Smooth muscle cell (in vitro differentiated cells): ENCODE results near the gene MARCO. TPM values are rescaled to one million over a fixed set of nuclear protein-coding genes. Genes with fewer than 3 reads are reported as not detected.

ENCODE experiments used
- DNase-seq: peaks from one replicate; lab custom pipeline; 2025; ENCODE audit not compliant: unreplicated experiment; lab: John Stamatoyannopoulos, UW
- H2AFZ ChIP-seq: fragments of 200-600 bp; sonication (generic); 2 replicates; pipeline ENCODE4 v1.6.0; 2016; ENCODE audit warnings: antibody characterized with exemption, low read depth, mild to moderate bottlenecking
- H3F3A ChIP-seq: fragments of 200-600 bp; sonication (generic); 2 replicates; pipeline ENCODE4 v1.6.0; 2017; ENCODE audit warnings: antibody characterized with exemption, low read depth
- H3K27ac ChIP-seq: fragments of 200-600 bp; sonication (generic); 2 replicates; pipeline ENCODE4 v1.5.1; 2016; ENCODE audit warnings: low read depth, mild to moderate bottlenecking
- H3K27me3 ChIP-seq: fragments of 200-600 bp; sonication (generic); 2 replicates; pipeline ENCODE4 v1.6.1; 2016; ENCODE audit warnings: low read depth, mild to moderate bottlenecking
- H3K36me3 ChIP-seq: fragments of 200-600 bp; sonication (generic); 2 replicates; pipeline ENCODE4 v1.5.1; 2016; ENCODE audit warnings: low read depth
- H3K4me1 ChIP-seq: fragments of 200-600 bp; sonication (generic); 2 replicates; pipeline ENCODE4 v1.5.1; 2016; ENCODE audit warnings: low read depth
- H3K4me2 ChIP-seq: fragments of 200-600 bp; sonication (generic); 2 replicates; pipeline ENCODE4 v1.6.0; 2016; ENCODE audit warnings: mild to moderate bottlenecking
- H3K4me3 ChIP-seq: fragments of 200-600 bp; sonication (generic); 2 replicates; pipeline ENCODE4 v1.5.1; 2016; ENCODE audit warnings: mild to moderate bottlenecking
- H3K79me2 ChIP-seq: fragments of 200-600 bp; sonication (generic); 2 replicates; pipeline ENCODE4 v1.6.0; 2016; ENCODE audit warnings: low read depth, mild to moderate bottlenecking
- H3K9ac ChIP-seq: fragments of 200-600 bp; sonication (generic); 2 replicates; pipeline ENCODE4 v1.6.0; 2016; ENCODE audit warnings: low read depth
- H3K9me3 ChIP-seq: fragments of 200-600 bp; sonication (generic); replicated peaks from 2 replicates; pipeline ENCODE4 v1.5.1; 2016; ENCODE audit warnings: low read depth
- H4K20me1 ChIP-seq: fragments of 200-600 bp; sonication (generic); 2 replicates; pipeline ENCODE4 v1.6.0; 2016; ENCODE audit warnings: low read depth
- WGBS: methylation state at CpG from one replicate; pipeline ENCODE4 v1.1.7; 2016; ENCODE audit warnings: low lambda C conversion rate; 5-methylcytosine and 5-hydroxymethylcytosine counted together
- polyA plus RNA-seq: library from polyadenylated mRNA; unstranded; fragments of >200 nt; fragmentation: Nextera tagmentation; extraction: Ambion mirVana; gene quantifications from 2 replicates; pipeline ENCODE4 v1.2.1, GENCODE V29; 2016
- total RNA-seq: library from RNA; depleted of rRNA; stranded (reverse); fragments of >200 nt; gene quantifications from 2 replicates; pipeline ENCODE4 v1.2.3, GENCODE V29; 2014
- TF ChIP-seq, protein P1 (sequence below): fragments of 200-600 bp; sonication (generic); IDR thresholded peaks from 2 replicates; pipeline ENCODE4 v1.5.1; 2017; ENCODE audit warnings: borderline replicate concordance, mild to moderate bottlenecking, antibody characterized with exemption; ENCODE audit not compliant: insufficient read depth, poor library complexity, severe bottlenecking

MARCO gene
- total and polyA plus RNA-seq, 2 experiments from 2014 or later = not detected

DNA sequence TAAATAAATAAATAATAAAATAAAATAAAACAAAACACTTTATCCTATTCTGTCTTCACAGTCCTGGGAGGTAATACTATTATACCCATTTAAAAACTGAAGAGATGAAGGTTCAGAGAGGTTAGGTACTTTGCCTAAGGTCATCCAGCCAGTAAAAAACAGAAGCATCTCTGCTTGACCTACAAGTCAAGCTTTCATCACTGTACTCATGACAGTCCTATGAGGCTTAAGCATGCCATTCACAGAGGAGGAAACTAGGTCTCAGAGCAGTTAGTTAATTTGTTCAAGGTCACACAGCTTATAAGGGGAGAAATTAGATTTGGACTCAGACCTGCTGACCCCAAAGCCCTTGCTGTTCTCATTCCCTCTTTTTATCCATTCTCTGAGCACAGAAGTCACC lies 77.5 kb downstream of the MARCO start:
- H3K9me3 ChIP-seq = no peaks in the 10 kb centered on the region
- H3K4me1 ChIP-seq = no peaks in the 10 kb centered on the region
- H3K36me3 ChIP-seq = no peaks in the 10 kb centered on the region
- H4K20me1 ChIP-seq = no peaks in the 10 kb centered on the region
- H3F3A ChIP-seq = no peaks in the 10 kb centered on the region
- no peak for DNase-seq
- no peak overlapping the region for H2AFZ ChIP-seq
- no peak overlapping the region for H3K4me2 ChIP-seq
- TF ChIP-seq, protein P1, sequence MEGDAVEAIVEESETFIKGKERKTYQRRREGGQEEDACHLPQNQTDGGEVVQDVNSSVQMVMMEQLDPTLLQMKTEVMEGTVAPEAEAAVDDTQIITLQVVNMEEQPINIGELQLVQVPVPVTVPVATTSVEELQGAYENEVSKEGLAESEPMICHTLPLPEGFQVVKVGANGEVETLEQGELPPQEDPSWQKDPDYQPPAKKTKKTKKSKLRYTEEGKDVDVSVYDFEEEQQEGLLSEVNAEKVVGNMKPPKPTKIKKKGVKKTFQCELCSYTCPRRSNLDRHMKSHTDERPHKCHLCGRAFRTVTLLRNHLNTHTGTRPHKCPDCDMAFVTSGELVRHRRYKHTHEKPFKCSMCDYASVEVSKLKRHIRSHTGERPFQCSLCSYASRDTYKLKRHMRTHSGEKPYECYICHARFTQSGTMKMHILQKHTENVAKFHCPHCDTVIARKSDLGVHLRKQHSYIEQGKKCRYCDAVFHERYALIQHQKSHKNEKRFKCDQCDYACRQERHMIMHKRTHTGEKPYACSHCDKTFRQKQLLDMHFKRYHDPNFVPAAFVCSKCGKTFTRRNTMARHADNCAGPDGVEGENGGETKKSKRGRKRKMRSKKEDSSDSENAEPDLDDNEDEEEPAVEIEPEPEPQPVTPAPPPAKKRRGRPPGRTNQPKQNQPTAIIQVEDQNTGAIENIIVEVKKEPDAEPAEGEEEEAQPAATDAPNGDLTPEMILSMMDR = no peak
- H3K27me3 ChIP-seq = peaks cover 29% of the 10 kb centered on the region
- H3K27ac ChIP-seq = no peak overlapping the region
- H3K4me3 ChIP-seq = no peak overlapping the region
- H3K9ac ChIP-seq = no peak overlapping the region
- H3K79me2 ChIP-seq = no peaks in the 10 kb centered on the region

DNA sequence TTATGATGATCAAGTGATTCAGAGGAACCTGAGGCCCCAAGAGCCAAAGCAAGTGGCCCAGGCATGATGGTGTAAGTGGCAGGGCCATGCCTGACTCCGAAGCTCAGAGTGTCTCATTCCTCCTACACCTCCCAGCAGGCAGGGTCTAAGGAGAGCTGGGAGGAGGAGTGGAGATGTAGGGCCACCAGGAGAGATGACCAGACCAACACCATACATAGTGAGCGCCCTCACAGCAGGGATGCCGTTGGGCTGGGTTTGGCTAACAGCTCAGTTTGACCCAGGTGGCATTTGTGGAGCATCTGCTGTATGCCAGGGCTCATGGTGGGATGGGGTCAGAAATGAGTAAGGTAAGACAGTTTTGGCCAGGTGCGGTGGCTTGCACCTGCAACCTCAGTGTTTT lies 80.7 kb downstream of the MARCO start:
- H2AFZ ChIP-seq = no peak overlapping the region
- H3K4me3 ChIP-seq = no peak overlapping the region
- no peaks in the 10 kb centered on the region for H3F3A ChIP-seq
- no peaks in the 10 kb centered on the region for H3K79me2 ChIP-seq
- no peaks in the 10 kb centered on the region for H4K20me1 ChIP-seq
- no peak overlapping the region for H3K9ac ChIP-seq
- TF ChIP-seq, protein P1 = no peak
- no peak overlapping the region for H3K4me2 ChIP-seq
- H3K9me3 ChIP-seq = no peaks in the 10 kb centered on the region
- no peak for DNase-seq
- 89% methylated on average over 4 of the region's 4 CpGs for WGBS
- no peak overlapping the region for H3K27ac ChIP-seq
- H3K27me3 ChIP-seq = peaks cover 20% of the 10 kb centered on the region
- no peaks in the 10 kb centered on the region for H3K4me1 ChIP-seq
- H3K36me3 ChIP-seq = no peaks in the 10 kb centered on the region

DNA sequence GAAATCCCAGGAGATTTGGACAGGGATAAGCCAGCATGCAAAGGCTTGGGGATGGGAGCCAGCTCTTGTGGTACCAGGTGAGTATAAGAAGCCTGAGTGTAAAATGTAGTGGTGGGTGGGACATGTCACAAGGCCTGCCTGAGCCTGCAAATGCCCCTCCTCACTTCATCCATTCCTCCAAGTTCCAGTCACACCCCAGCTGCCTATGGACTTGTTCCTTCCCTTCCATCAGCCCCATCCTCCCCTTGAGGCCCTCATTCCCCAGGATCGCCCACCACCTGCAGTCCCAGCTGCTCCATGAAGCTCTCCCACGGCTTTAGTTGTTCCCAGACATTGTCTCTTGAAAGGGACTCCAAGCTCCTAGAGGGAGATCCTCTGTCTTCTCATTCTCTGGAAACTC lies 81.5 kb downstream of the MARCO start:
- Histone ChIP-seq H3K79me2 (no peaks in the 10 kb centered on the region), H3K4me3 (no peak overlapping the region), H3K36me3 (no peaks in the 10 kb centered on the region), H3K9me3 (no peaks in the 10 kb centered on the region), H3F3A (no peaks in the 10 kb centered on the region), H3K9ac (no peak overlapping the region), H3K27me3 (peaks cover 11% of the 10 kb centered on the region), H2AFZ (no peak overlapping the region), H3K4me1 (no peaks in the 10 kb centered on the region), H3K27ac (no peak overlapping the region), H3K4me2 (no peak overlapping the region), H4K20me1 (no peaks in the 10 kb centered on the region)
- TF ChIP-seq, protein P1 = no peak
- DNase-seq = no peak
- 94% methylated on average over 2 of the region's 2 CpGs for WGBS

DNA sequence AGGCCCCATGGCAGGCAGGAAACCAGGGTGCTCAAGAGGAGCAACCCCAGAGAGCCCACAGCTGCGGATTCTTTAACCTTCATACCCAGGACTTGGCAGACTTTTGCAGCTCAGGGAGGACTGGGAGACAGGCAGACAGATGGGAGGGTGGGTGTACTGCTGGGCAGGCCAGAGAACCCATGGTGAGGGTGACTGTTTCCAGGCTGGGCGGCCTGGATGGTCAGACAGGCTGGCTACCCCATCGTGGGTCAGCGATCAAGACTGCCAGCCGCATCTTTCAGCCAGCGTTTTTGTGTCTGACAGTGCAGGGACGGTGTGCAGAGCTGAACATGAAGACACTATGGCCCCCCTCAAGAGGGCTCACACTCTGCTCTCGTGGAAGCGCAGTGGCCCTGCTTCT lies 82.2 kb downstream of the MARCO start:
- no peaks in the 10 kb centered on the region for H3K79me2 ChIP-seq
- H2AFZ ChIP-seq = no peak overlapping the region
- no peak overlapping the region for H3K4me2 ChIP-seq
- no peaks in the 10 kb centered on the region for H3K4me1 ChIP-seq
- TF ChIP-seq, protein P1 = no peak
- no peaks in the 10 kb centered on the region for H3F3A ChIP-seq
- H3K27me3 ChIP-seq = peaks cover 11% of the 10 kb centered on the region
- H3K27ac ChIP-seq = no peak overlapping the region
- 82% methylated on average over 9 of the region's 9 CpGs for WGBS
- no peaks in the 10 kb centered on the region for H3K36me3 ChIP-seq
- no peak overlapping the region for H3K4me3 ChIP-seq
- DNase-seq = no peak
- H3K9ac ChIP-seq = no peak overlapping the region
- no peaks in the 10 kb centered on the region for H3K9me3 ChIP-seq
- no peaks in the 10 kb centered on the region for H4K20me1 ChIP-seq
